Stomach (tissue), 4 donors: ENCODE data around the gene GNAS-AS1.

Source experiments
- CTCF ChIP-seq, 7 experiments: fragments of 450-650 bp in 4 of 7; fragments of 200-600 bp in 3 of 7; sonication (generic) in 3 of 7; IDR thresholded peaks; one replicate each; pipeline ENCODE4 v1.5.1; 2016 to 2019; ENCODE audit warnings: antibody characterized with exemption in 7 of 7, control low read depth in 2 of 7, mild to moderate bottlenecking in 1 of 7
- EP300 ChIP-seq: sonication (generic); formaldehyde crosslinking; IDR thresholded peaks from one replicate; pipeline ENCODE4 v1.6.1; 2017; ENCODE audit warnings: antibody characterized with exemption
- POLR2A ChIP-seq, 4 donors: fragments of 450-650 bp; IDR thresholded peaks; one replicate each; pipeline ENCODE4 v1.6.1; 2016; ENCODE audit warnings: antibody characterized with exemption in 4 of 4, control low read depth in 2 of 4, mild to moderate bottlenecking in 1 of 4, moderate library complexity in 1 of 4
- POLR2AphosphoS5 ChIP-seq, 3 donors: sonication (generic); formaldehyde crosslinking; IDR thresholded peaks; one replicate each; pipeline ENCODE4 v1.6.1; 2016; ENCODE audit warnings: antibody characterized with exemption in 3 of 3

- TF ChIP-seq CTCF (IDR thresholded peaks at IDR 0.05) (no peak), EP300 (no peak), POLR2A (IDR thresholded peaks at IDR 0.05) (no peak), POLR2AphosphoS5 (IDR thresholded peaks at IDR 0.05) (no peak)
These were observed 46.8 kb upstream of the GNAS-AS1 start for GRCh38 chr20:58897488-58897887.
